HCT116 (cell line): ENCODE results near the gene DCDC2. TPM values are rescaled to one million over a fixed set of nuclear protein-coding genes. Genes with fewer than 3 reads are reported as not detected.
"Not testable (repeated sequence)": the region's sequence is repeated elsewhere in the genome, so short reads cannot be mapped to it uniquely, and the experiment has no call there.

ENCODE experiments used
- ATAC-seq: fragments of 200-7000 bp; cut with Tn5 transposase; 2 replicates; pipeline ENCODE4 v1.9.1; 2020; ENCODE audit warnings: mild to moderate bottlenecking, moderate library complexity
- BruUV-seq: library from RNA; stranded (reverse); fragments of 400-500 nt; replicated peaks from 2 replicates; lab custom pipeline; 2021; lab: Mats Ljungman, UMichigan
- CTCF ChIA-PET: fragments of 300-600 bp; sonication (Branson Sonifier 250); formaldehyde crosslinking; loops from one replicate; lab custom pipeline; 2021; ENCODE audit warnings: antibody characterized with exemption; lab: Charles Lee
- POLR2A ChIA-PET: fragments of 300-600, 350-600 bp; sonication (Branson Sonifier 250); formaldehyde crosslinking; loops from one replicate; lab custom pipeline; 2021; ENCODE audit warnings: antibody characterized with exemption; lab: Charles Lee
- RAD21 ChIA-PET, 2 experiments: fragments of 300-600 bp; sonication (Branson Sonifier 250); formaldehyde crosslinking; loops; one replicate each; lab custom pipeline; 2023; ENCODE audit warnings: low total read pairs in 2 of 2; ENCODE audit not compliant: uncharacterized antibody in 2 of 2, unreplicated experiment in 2 of 2, low non-redundant PET in 1 of 2; lab: Charles Lee
- DNase-seq: peaks from one replicate; pipeline ENCODE4 v3.0.0-alpha.2; 2010; ENCODE audit warnings: low read depth, low spot score
- H2AFZ ChIP-seq: fragments of 200-600 bp; shearing (Covaris generic), sonication (generic); 2 replicates; pipeline ENCODE4 v1.6.1; 2017; ENCODE audit warnings: low read depth, mixed run types, mixed read lengths, antibody characterized with exemption, low read length; ENCODE audit not compliant: poor library complexity, severe bottlenecking
- H3K27ac ChIP-seq: 2 replicates; pipeline ENCODE4 v1.5.1; 2012; ENCODE audit warnings: low read depth, low read length
- H3K27me3 ChIP-seq: fragments of 200-600 bp; sonication (generic); 2 replicates; pipeline ENCODE4 v1.6.1; 2016; ENCODE audit warnings: mixed run types, low read length, mixed read lengths; ENCODE audit not compliant: insufficient read depth
- H3K36me3 ChIP-seq, 2 experiments: fragments of 200-500 bp in 1 of 2; fragments of 200-600 bp in 1 of 2; sonication (Bioruptor generic) in 1 of 2; sonication (generic) in 1 of 2; 2 replicates each; pipeline versions ENCODE4 v1.5.1 to v1.6.1; 2014 to 2016; ENCODE audit warnings: low read length in 2 of 2, inconsistent platforms in 1 of 2, mixed read lengths in 1 of 2, mixed run types in 1 of 2; ENCODE audit not compliant: insufficient read depth in 2 of 2, control insufficient read depth in 1 of 2
- H3K4me1 ChIP-seq, 2 experiments: fragments of 200-600 bp in 1 of 2; sonication (generic) in 1 of 2; 2 replicates each; pipeline versions ENCODE4 v1.5.1 to v1.6.1; 2012 to 2017; ENCODE audit warnings: low read length in 2 of 2, inconsistent platforms in 1 of 2, mild to moderate bottlenecking in 1 of 2, mixed read lengths in 1 of 2, mixed run types in 1 of 2, moderate library complexity in 1 of 2; ENCODE audit not compliant: insufficient read depth in 2 of 2, control insufficient read depth in 1 of 2
- H3K4me2 ChIP-seq: fragments of 200-600 bp; sonication (generic); 2 replicates; pipeline ENCODE4 v1.6.1; 2017; ENCODE audit warnings: mixed run types, low read length, mixed read lengths
- H3K4me3 ChIP-seq, 2 experiments: fragments of 200-600 bp in 1 of 2; sonication (generic) in 1 of 2; replicated peaks in 1 of 2; 2 replicates each; pipeline ENCODE4 v1.5.1; 2011 to 2016; ENCODE audit warnings: low read length in 2 of 2, control low read depth in 1 of 2, low read depth in 1 of 2, mild to moderate bottlenecking in 1 of 2, mixed read lengths in 1 of 2, mixed run types in 1 of 2
- H3K79me2 ChIP-seq: fragments of 200-600 bp; sonication (generic); 2 replicates; pipeline ENCODE4 v1.6.1; 2017; ENCODE audit warnings: mild to moderate bottlenecking, mixed run types, low read length, moderate library complexity, mixed read lengths; ENCODE audit not compliant: insufficient read depth
- H3K9ac ChIP-seq: fragments of 200-600 bp; sonication (generic); 2 replicates; pipeline ENCODE4 v1.6.1; 2016; ENCODE audit warnings: low read length, mixed read lengths
- H3K9me2 ChIP-seq: fragments of 200-600 bp; sonication (generic), shearing (Covaris generic); 2 replicates; pipeline ENCODE4 v1.6.1; 2017; ENCODE audit warnings: mixed run types, mild to moderate bottlenecking, moderate library complexity; ENCODE audit not compliant: insufficient read depth
- H3K9me3 ChIP-seq, 2 experiments: fragments of 200-500 bp in 1 of 2; fragments of 200-600 bp in 1 of 2; sonication (Bioruptor generic) in 1 of 2; sonication (generic) in 1 of 2; 2 replicates each; pipeline ENCODE4 v1.6.1; 2014 to 2017; ENCODE audit warnings: low read length in 2 of 2, mixed read lengths in 2 of 2, inconsistent platforms in 1 of 2, low read depth in 1 of 2, mild to moderate bottlenecking in 1 of 2, mixed run types in 1 of 2, moderate library complexity in 1 of 2; ENCODE audit not compliant: control insufficient read depth in 1 of 2, insufficient read depth in 1 of 2
- H4K20me1 ChIP-seq: fragments of 200-600 bp; sonication (generic), shearing (Covaris generic); 2 replicates; pipeline ENCODE4 v1.6.1; 2017; ENCODE audit warnings: mixed run types, mild to moderate bottlenecking, moderate library complexity; ENCODE audit not compliant: insufficient read depth
- CBX3 ChIP-seq: IDR thresholded peaks from 2 replicates; pipeline ENCODE4 v1.6.1; 2012; ENCODE audit warnings: low read depth
- CEBPB ChIP-seq: IDR thresholded peaks from 2 replicates; pipeline ENCODE4 v1.6.1; 2012; ENCODE audit warnings: low read depth
- EGR1 ChIP-seq: IDR thresholded peaks from 2 replicates; pipeline ENCODE4 v1.6.1; 2012; ENCODE audit warnings: low read depth
- EZH2phosphoT487 ChIP-seq: fragments of 200-600 bp; IDR thresholded peaks from 2 replicates; pipeline ENCODE4 v1.6.1; 2018; ENCODE audit warnings: antibody characterized with exemption, borderline replicate concordance
- RAD21 ChIP-seq: IDR thresholded peaks from 2 replicates; pipeline ENCODE4 v1.6.1; 2012; ENCODE audit warnings: low read depth, mild to moderate bottlenecking
- ZNF274 ChIP-seq: fragments of 200-500 bp; sonication (Bioruptor generic); IDR thresholded peaks from 2 replicates; pipeline ENCODE4 v1.6.1; 2014; ENCODE audit warnings: mild to moderate bottlenecking, low read depth, low read length, inconsistent platforms
- intact Hi-C: fragments of 100-400 bp; cut with micrococcal nuclease; formaldehyde crosslinking; loops from 2 replicates; pipeline ENCODE4 v1.10.0; 2022
- total RNA-seq: library from RNA; stranded (reverse); gene quantifications from one replicate; pipeline ENCODE4 v1.2.1, GENCODE V29; 2021; ENCODE audit not compliant: unreplicated experiment
- TF ChIP-seq, protein P1 (sequence below): IDR thresholded peaks from 2 replicates; pipeline ENCODE4 v1.6.1; 2012; ENCODE audit warnings: low read depth
- TF ChIP-seq, protein P2 (sequence below): IDR thresholded peaks from 2 replicates; pipeline ENCODE4 v1.6.1; 2011; ENCODE audit warnings: mild to moderate bottlenecking, low read length, moderate library complexity; ENCODE audit not compliant: insufficient replicate concordance; ENCODE audit errors: extremely low read depth
- TF ChIP-seq, protein P3 (sequence below): IDR thresholded peaks from 2 replicates; pipeline ENCODE4 v1.6.1; 2012

The DCDC2 gene
- total RNA-seq, 1 experiment from 2014 or later: 0.17 TPM

DNA sequence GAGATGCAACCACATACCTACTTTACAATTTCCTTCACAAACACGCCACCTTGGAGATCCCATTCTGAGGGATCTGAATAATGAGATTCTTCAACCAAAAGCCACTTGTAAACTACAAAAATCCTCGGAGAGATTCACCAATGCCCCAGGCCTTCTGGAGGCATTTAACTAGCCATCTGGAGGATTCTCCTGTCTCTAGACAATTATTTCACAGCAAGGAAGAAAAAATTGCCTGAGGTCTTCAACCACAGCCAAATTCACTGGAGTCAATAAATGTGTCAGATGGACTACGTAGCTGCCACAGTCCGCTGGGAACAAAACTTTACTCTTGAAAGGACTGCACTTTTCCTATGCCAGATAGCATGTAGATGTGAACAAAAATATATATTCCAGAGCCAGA is 19.0 kb upstream of the DCDC2 start (continued):
- TF ChIP-seq EZH2phosphoT487 (no peak), CBX3 (no peak)

DNA sequence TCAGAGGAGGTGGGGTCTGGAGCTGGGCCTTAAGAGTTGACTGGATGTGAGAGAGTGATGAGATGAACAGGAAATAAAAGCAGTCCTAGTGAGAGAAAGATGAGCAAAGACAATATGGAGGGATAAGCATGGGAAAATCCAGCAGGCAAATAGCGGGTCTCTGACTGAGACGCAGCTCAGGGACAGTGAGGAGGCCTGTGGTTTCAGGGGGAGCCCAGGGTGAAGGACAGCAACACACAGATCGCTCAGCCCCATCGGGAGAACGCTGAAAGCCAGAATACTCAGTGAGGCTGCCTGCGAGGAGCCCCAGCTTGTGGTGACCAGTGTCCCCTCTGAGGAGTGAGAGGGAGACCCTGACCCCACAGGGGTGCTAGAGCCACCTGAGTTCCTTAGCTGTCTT is 16.8 kb upstream of the DCDC2 start:
- Histone ChIP-seq H3K4me2 (no peak overlapping the region), H3K9me2 (no peaks in the 10 kb centered on the region), H3K79me2 (no peaks in the 10 kb centered on the region), H3K9me3 (no peaks in the 10 kb centered on the region), H3K4me1 (no peaks in the 10 kb centered on the region), H3K4me3 (no peak overlapping the region), H3K27ac (no peak overlapping the region), H4K20me1 (no peaks in the 10 kb centered on the region), H3K9ac (no peak overlapping the region), H3K27me3 (no peaks in the 10 kb centered on the region), H2AFZ (no peak overlapping the region), H3K36me3 (no peaks in the 10 kb centered on the region)
- no TSS peak for BruUV-seq
- ChIA-PET CTCF (interaction anchor here (0.7 kb wide), 1 partner anchor 15 kb away, joined by 4 read pairs; no protein-coding TSS in a partner anchor), RAD21 (no interaction called here), POLR2A (no interaction called here)
- no peak for ATAC-seq
- intact Hi-C loops: no loop called here
- DNase-seq: no peak
- TF ChIP-seq CEBPB (no peak), EGR1 (no peak), EZH2phosphoT487 (no peak), RAD21 (no peak), ZNF274 (no peak)
- TF ChIP-seq, protein P1, sequence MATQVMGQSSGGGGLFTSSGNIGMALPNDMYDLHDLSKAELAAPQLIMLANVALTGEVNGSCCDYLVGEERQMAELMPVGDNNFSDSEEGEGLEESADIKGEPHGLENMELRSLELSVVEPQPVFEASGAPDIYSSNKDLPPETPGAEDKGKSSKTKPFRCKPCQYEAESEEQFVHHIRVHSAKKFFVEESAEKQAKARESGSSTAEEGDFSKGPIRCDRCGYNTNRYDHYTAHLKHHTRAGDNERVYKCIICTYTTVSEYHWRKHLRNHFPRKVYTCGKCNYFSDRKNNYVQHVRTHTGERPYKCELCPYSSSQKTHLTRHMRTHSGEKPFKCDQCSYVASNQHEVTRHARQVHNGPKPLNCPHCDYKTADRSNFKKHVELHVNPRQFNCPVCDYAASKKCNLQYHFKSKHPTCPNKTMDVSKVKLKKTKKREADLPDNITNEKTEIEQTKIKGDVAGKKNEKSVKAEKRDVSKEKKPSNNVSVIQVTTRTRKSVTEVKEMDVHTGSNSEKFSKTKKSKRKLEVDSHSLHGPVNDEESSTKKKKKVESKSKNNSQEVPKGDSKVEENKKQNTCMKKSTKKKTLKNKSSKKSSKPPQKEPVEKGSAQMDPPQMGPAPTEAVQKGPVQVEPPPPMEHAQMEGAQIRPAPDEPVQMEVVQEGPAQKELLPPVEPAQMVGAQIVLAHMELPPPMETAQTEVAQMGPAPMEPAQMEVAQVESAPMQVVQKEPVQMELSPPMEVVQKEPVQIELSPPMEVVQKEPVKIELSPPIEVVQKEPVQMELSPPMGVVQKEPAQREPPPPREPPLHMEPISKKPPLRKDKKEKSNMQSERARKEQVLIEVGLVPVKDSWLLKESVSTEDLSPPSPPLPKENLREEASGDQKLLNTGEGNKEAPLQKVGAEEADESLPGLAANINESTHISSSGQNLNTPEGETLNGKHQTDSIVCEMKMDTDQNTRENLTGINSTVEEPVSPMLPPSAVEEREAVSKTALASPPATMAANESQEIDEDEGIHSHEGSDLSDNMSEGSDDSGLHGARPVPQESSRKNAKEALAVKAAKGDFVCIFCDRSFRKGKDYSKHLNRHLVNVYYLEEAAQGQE: no peak
- TF ChIP-seq, protein P2, sequence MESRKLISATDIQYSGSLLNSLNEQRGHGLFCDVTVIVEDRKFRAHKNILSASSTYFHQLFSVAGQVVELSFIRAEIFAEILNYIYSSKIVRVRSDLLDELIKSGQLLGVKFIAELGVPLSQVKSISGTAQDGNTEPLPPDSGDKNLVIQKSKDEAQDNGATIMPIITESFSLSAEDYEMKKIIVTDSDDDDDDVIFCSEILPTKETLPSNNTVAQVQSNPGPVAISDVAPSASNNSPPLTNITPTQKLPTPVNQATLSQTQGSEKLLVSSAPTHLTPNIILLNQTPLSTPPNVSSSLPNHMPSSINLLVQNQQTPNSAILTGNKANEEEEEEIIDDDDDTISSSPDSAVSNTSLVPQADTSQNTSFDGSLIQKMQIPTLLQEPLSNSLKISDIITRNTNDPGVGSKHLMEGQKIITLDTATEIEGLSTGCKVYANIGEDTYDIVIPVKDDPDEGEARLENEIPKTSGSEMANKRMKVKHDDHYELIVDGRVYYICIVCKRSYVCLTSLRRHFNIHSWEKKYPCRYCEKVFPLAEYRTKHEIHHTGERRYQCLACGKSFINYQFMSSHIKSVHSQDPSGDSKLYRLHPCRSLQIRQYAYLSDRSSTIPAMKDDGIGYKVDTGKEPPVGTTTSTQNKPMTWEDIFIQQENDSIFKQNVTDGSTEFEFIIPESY: no peak
- TF ChIP-seq, protein P3, sequence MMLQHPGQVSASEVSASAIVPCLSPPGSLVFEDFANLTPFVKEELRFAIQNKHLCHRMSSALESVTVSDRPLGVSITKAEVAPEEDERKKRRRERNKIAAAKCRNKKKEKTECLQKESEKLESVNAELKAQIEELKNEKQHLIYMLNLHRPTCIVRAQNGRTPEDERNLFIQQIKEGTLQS: no peak

DNA sequence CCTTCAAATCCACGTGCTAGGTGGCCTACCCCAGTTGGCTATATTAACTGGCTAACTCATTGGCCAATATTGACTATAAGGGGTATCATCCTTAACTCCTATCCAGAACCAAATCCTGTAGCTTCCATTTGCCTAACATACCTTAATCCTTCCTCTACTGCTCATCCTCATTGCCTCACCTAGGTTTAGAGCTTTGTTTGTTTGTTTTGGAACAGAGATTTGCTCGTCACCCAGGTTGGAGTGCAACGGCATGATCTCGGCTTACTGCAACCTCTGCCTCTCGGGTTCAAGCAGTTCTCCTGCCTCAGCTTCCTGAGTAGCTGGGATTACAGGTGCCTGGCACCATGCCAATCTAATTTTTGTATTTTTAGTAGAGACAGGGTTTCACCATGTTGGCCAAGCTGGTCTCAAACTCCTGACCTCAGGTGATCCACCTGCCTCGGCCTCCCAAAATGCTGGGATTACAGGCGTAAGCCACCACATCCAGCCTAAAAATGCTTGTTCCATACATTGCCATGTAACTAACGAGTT is 7.3 kb upstream of the DCDC2 start:
- H3K27me3 ChIP-seq, H3K4me3 ChIP-seq, H3K36me3 ChIP-seq, CTCF ChIA-PET, H4K20me1 ChIP-seq, H3K79me2 ChIP-seq, H3K9ac ChIP-seq, intact Hi-C loops, H3K9me2 ChIP-seq, H3K4me2 ChIP-seq, RAD21 ChIA-PET, DNase-seq, H3K9me3 ChIP-seq, H2AFZ ChIP-seq, POLR2A ChIA-PET, ATAC-seq, BruUV-seq, H3K27ac ChIP-seq, H3K4me1 ChIP-seq: not testable (repeated sequence)
